Myocyte (in vitro differentiated cells): Measurements from ENCODE around the gene IRS1. TPM values are rescaled to one million over a fixed set of nuclear protein-coding genes. Genes with fewer than 3 reads are reported as not detected.

ENCODE experiments used
- DNase-seq: peaks from one replicate; pipeline ENCODE4 v3.0.0-alpha.2; 2012; ENCODE audit warnings: low read depth
- total RNA-seq: library from RNA; depleted of rRNA; stranded (reverse); fragments of >200 nt; gene quantifications from 2 replicates; pipeline ENCODE4 v1.2.3, GENCODE V29; 2014

Gene IRS1
- total RNA-seq, 1 donor from 2014 or later = 32.3 TPM

DNA sequence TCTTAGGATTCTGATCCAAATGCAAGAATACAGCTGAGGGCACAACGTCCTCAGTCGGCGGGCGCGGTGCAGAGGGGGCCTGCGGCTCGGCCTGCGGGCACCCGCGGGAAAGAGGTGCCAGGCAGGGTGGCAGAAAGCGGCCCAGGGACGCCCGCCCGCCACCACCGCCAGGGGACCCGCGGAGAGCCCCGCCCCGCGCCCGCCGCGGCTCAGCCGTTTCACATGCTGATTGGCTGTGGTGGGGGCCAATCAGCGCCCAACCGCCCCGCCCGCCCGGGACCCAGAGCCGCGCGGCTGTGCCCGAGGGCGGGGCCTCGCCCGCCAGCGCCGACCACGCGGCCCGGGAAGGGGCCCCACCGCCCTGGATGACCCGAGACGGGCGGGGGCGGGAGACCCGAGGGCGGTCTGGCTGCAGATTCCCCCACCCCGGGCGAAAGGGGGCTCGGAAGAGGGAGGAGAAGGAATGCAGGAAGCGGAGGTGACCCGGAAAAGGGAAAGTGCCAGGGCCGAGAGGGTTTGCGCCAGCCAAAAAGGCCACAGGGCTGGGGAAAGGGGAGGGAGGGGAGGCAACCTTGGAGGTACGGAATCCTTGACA, 8.0 kb downstream of the IRS1 start:
- DNase-seq = peak; percentile 90

DNA sequence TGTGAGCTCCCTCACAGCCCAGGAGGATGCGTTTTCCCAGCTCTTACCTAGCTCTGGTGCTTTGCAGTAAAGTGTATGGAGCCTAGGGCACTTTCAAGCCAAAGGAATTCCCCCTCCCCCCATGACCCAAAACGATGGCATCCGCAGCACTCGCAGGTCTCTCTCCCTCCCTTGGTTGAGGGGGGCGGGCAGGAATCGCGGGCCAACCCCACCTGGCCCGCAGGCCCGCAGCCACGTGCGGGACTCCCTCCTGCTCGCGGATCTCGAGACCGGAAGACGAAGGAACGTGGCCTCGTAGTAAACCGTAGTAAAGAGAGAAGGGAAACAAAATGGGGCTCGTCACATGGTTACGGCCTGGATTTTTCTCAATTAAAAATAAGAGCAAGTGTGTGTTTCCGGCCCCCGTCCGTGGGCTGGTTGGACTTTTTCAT, 8.5 kb downstream of the IRS1 start:
- no peak for DNase-seq

DNA sequence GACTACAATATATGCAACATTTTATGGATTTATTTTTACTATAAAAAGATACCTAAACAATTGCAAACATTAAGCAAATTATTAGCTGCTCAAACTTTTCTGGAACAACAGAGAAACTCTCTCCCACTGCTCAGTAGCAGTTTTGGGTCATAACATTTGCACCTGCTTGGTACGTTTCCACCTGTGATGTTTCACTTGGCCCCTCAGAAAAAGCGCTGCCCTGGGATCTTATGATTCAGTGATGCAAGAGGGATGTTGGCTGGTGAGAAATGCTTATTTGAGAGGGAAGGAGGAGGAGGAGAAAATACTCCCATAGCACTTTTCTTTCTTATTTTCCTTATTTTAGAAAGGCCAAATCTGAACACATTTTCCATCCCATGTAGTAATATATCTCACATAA, 9.2 kb downstream of the IRS1 start:
- no peak for DNase-seq

DNA sequence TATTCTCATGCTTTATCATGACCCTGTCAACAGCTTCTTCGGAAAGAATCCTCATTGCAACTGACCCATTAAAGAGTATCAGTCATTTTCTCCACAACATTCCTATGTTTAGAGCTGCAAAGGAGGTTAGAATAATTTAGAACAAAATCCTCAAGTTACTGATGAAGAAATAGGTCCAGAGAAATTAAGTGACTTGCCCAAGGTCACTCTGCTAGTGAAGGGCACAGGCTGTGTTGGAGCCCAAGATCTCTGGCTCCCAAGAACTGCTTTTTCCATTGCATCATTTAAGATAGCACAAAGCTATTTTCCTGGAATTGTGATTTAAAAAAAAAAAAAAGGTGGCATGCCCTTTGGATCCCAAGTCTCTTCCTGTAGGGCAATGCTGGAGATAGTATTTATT, 9.6 kb downstream of the IRS1 start:
- DNase-seq = no peak

DNA sequence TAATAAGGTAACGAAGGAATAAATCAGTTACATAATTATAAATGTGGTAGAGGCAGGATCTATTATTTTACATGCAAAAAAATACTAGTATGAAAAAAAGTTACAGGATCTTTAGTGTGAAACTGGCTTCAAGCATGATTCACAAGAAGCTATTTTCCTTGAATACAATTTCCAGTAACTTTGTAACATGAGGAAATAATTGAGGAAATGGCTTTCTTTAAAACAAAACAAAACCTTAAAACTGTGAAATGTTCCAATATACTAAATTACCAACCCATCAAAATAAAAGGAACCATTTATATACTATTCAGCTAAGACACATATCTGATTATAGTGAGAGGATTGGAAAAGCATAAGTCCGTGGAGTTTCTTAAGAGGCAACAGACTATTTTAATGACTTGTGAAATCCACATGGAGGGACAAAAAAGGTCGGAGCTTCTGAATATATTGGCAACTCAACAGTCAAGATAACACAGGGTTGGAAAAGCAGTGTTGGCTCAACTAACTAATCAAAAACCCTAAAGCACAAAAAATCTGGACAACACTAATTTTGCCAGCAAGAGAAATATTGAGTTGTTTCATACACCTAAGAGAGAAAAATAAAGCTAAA, 10.6 kb downstream of the IRS1 start:
- no peak for DNase-seq

DNA sequence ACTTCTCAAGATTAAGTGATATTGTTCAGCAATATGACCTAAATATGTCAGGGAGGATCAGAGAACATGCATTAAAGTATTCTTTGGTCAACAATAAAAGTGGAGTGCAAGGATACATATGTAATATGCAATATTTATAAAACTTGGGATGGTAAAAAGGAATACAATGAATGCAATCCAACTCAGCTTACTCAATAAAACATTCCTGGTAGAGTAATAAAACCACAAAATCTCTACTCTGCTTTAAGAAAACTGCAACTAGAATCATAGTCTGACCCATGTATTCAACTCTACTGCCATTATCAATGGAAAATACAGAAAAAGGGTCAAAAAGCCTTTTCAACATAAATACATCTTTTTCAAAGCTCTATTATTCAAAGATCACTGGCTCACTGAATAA, 11.6 kb downstream of the IRS1 start:
- no peak for DNase-seq

DNA sequence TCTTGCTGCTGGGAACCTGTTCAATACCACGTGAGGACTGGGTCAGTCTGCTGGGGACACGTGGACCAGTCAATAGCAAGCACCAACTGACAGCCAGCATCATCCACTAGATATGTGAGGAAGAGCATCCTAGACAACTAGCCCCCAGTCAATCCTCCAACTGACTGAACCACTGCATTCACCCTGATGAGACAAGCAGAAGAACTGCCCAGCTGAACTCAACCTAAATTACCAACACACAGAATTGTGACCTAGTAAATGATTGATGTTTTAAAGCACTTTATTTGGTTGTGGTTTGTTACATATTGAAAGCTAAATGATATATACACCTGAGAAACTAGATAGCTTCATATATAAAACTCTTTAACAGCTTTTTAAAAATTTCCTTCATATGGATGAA, 15.7 kb downstream of the IRS1 start:
- DNase-seq = no peak

DNA sequence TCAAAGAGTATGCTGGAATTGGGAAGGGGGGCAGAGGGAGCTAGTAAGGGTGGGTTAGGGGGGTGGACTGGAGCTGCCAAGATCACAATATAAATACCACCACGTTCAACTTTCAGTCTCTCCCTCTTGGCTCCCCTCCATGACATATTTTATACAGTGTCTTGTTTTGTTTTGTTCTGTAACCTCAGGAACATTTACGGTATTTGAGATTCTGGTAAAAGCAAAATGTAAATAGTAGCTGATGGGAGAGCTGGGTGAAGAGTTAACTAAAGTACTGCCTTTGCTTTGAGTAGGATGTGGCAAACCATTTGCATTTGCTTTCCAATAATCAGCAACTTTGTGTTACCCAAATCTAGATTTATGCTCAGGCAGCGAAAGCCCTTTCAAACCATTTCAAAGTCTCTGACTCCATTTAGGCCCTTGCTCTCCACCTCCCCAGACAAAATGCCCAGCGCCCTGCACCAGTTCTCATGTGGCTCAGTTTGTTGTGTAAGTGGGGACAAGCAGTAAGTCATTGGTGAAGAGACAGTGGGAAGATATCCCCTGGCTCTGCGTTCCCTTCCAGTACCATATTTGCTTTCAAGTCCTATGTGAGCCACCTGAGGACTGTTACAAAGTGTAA, 17.4 kb downstream of the IRS1 start:
- no peak for DNase-seq

DNA sequence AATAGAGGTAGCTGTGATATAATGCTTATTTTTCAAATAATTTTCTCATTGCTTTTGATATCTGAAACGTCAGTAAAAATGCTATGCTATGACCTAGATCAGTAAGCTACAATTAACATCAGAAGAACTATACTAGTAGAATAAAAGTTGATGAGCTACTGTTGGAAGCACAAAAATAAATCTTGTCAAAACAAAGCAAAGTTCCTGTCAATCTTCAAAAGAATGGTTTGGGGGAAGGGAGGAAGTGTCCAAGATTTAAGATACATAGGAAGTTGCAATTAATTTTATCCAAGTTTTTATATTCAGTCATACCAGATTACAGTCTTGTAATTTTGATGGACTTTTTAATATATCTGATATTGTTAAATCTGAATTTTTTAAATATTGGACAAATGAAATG, 19.2 kb downstream of the IRS1 start:
- no peak for DNase-seq

DNA sequence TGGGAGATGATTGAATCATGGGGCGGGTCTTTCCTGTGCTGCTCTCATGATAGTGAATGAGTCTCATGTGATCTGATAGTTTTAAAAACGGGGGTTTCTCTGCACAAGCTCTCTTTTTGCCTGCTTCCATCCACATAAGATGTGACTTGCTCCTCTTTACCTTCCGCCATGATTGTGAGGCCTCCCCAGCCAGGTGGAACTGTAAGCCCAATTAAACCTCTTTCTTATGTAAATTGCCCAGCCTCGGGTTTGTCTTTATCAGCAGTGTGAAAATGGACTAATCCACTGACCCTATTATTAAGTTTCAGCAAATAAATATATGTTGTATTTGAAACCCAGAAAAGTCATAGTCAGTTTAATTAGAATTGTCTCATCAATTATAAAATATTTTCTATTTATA, 22.0 kb downstream of the IRS1 start:
- DNase-seq = no peak

DNA sequence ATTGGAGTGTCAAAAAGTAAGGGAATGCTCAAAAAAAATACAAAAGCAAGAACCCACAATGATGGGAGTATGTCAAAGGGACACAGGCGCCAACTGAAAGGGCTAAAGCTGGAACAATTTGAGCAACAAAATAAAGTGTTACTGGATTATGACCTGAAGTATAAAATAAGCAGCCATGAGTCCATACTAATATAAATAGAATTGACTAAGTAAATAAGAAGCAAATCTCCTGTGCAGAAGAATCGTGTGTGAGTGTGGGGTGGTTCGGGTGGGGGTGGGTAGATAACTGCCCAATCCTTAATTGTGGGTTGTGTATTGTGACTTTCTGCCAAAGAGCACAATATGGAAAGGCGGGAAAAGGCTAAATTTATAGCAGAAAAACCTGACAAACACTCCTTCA, 23.5 kb downstream of the IRS1 start:
- DNase-seq = no peak

DNA sequence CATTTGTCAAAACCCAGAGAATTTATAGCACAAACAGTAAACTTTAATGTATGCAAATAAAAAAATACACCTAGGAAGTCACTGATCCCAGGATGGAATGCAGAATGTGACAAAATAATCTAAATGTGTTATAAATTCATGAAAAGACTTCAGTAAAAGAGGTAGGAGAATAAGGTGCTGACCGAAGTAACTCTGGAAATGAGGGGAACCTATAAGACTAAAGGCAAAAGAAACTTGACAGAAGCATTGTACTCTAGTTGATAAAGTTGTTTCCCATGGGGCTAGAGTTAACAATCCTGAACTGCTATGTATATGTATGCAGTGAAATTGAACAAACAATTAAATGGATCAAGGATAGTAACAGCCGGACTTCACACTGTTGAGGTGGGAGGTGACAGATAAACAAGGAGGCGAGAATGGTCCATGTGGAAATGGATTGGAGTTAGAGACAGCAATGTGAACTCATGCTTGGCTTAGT, 24.5 kb downstream of the IRS1 start:
- no peak for DNase-seq

DNA sequence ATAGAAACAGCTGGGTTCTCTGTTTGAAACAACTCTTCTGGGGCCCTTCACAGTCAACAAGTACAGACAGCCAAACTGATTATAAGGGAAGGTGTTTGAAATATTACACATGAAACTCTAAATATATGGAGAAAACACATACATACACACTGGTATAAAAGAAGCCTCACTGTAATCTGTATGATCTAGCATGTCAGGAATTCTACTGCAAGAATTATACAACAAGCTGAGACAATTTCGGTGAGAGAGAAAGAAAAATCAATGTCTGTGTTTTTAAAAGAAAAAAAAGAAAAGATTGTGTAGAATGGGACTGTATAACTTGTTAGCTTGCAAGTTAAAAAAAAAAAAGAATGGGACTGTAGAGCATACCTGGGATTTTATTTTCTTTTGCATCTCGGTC, 26.3 kb downstream of the IRS1 start:
- no peak for DNase-seq

DNA sequence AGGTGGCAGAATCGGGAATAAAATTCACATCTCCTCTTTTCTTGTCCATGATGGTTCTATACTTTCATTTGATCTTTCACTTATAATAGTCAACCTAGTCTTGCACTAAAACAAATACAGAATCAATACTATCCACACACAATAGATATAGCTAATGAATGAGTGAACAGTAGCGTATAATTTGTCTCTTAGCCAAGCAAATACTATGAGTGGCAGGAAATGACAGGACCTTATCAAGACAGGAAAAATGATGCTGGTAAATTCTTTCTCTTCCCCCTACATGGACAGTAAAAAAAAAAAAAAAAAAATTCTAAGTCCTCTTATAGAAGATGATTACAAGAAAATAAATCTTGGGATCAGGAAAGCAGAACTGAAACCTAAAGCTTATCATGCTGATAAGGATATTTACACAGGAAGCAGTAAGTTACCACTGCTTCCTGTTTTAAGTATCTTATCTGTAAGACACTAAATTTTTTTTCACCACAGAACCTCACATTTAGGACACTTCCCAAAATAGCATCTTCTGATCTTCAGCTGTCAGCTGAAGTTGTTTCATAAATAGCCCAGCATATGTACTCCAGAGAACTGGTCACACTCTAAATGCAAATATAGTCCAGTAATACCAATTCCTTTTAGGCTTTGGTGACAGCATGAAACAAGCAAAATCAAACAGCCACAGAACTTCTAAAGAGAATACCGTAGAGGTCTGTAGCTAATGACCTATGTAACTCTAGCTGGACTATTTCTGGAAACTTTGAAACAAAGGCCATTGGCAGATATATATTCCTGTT, 27.0 kb downstream of the IRS1 start:
- DNase-seq = peak; percentile 54

DNA sequence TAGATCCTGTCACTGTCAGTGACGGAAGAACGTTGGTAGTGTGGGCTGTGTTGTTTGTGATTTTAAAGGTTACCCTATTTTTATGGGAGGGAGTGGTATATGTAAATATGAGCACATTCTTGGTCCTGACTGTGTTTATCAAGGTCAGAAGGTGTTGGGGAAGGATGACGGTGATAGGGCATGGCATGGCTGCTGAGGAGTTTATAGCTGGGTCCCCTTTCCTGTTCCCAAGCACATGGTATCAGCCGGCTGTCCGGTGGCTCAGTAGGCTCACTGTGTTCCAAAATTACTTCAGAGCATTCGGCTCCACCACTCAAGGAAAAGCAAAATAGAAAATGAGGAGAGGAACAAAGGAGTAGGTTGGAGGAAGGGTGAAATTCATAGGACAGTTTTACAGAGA, 28.6 kb downstream of the IRS1 start:
- peak; percentile 33 for DNase-seq

DNA sequence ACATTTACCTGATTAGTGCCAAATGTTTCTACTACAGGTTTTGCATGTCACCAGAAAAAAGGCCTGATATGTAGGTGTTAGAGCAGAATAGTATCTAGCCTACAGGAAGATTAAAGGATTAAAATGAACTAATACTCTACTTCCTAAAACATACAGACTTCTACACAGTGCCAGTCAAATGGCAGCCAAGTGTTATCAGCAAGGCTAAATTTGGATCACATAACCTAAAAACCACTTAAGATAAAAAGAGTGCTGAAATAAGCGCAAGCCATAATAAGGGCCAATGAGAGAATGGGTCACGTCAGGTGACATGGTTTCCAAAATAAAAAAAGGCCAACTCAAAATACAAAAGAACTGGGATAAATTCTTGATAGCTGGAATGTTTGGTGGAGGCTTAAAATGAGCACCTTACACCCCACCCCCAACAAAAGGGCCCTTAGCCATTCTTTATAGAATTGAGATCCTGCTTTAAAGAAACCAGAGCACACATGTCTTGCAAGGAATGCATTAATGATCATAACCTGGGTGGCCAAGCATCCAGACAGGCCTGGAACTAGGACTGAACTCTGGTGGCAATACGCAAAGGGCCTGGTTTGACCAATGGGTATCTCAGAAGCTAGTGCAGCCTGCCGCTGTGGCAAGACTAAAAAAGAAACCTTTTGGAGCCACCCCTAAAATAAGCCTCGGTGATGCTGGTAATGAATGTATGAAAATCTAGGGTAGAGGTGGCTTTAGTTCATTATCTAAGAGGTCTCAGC, 32.4 kb downstream of the IRS1 start:
- DNase-seq = no peak

DNA sequence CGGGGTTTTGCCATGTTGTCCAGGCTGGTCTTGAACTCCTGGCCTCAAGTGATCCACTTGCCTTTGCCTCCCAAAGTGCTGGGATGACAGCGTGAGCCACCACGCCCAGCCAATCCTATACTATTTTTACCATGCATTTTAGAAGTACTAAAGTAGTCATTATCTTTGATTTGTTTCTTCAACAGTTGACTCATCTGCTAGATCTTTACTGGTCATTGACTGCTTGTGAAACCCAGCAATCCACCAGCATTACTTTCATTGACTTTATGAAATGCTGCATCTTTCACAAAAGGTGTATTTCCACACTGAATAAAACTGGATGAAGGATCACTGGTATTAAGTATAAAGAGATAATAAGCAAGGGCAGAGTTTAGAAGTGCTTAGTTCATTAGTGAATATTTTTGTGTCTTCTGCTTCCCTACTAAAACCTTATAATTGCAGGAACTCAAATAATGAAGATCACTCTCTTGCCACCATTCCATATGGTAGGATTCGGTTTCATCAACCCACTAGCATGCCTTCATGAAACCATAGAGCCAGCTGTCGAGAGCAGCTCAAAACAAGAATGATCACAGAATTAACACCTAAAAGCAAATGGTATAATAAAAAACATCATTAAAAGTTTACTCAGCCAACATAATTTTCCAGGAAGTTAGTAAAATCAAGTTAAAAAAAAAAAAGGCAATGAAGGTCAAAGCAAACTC, 33.1 kb downstream of the IRS1 start:
- peak; percentile 44 for DNase-seq

DNA sequence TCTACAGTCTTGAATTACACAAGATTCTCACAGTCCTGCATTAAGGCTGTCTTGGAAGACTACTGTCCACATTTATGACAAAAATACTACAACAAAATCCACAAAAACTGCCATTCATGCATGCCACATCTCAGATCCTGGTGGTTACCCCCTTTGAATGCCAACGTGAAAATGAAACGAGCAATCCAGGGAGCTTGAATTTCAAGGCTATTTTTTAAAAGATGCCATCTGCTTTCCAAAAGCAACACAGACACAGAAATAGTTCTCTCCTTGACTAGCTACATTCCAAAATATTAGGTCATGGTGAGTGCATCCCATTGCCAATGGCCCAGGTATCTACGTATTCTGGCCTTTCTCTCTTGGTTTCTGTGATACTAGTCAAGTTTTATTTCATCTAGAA, 36.3 kb downstream of the IRS1 start:
- DNase-seq = peak; percentile 58

DNA sequence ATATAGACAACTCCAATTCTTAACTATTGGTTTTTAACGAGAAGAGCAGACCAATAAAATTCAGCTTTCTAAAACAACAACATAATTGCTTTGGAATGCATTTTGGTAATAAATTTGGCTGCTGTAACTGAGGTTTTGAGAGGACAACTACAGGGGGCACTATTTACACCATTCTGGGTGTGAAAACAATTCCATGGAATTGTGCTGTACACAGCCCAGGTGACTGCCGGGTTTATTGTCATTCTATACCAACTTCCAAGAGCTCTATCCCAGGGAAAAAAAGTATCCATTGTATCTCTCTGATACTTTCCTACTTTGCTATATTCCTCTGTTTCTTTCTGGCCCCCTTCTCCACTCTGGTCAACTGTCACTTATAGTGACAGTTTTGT, 38.4 kb downstream of the IRS1 start:
- no peak for DNase-seq

DNA sequence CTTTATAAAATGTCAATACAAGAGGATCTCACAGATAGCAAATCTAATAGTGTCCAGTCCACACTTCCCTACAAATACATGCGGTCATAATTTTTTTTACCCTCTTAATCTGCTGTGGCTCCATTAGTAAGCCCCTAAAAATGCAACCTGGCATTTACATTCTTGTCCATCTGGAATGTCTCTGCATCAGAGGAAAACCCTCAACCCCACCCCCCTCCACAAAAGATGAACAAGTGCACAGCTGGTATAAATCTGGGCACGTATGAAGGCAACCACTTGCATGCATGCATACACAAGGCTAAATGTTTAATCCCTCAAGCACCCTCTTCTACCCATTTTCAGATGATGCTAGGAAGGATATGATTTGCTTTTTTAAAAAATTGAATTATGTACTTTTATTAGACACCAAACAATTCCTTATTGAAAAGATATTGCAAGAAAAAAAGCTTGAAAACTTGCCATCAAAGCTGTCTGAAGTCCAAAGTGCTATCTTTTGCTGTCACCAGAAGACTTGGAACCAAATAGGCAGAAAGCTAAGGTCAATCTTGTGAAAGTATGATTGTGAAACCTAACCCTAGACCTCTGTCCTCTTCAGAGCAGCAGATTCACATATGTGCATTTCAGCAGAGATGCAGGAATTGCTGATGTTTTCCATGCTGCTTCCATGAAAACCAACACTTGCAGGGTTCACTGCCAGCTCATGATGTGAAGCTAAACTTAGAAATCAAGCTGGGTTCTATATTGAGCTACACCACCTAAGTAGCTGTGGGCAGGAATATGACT, 39.0 kb downstream of the IRS1 start:
- DNase-seq = peak; percentile 91
